HUES48 (cell line): ENCODE results near the gene SELENOO.

ENCODE experiments used
- H3K27ac ChIP-seq: one replicate; pipeline ENCODE4 v1.7.0; 2013; ENCODE audit warnings: low read depth, low read length, inconsistent platforms
- H3K27me3 ChIP-seq: 2 replicates; pipeline ENCODE4 v1.6.1; 2013; ENCODE audit warnings: mild to moderate bottlenecking, low read length; ENCODE audit not compliant: control insufficient read depth, insufficient read depth
- H3K36me3 ChIP-seq: 2 replicates; pipeline ENCODE4 v1.6.1; 2013; ENCODE audit warnings: low read length; ENCODE audit not compliant: control insufficient read depth, insufficient read depth
- H3K4me1 ChIP-seq: 2 replicates; pipeline ENCODE4 v1.6.1; 2013; ENCODE audit warnings: mild to moderate bottlenecking, low read length; ENCODE audit not compliant: control insufficient read depth, insufficient read depth
- H3K4me3 ChIP-seq: 2 replicates; pipeline ENCODE4 v1.5.1; 2013; ENCODE audit warnings: mild to moderate bottlenecking, low read depth, low read length
- H3K9ac ChIP-seq: 2 replicates; pipeline ENCODE4 v1.6.1; 2013; ENCODE audit warnings: mild to moderate bottlenecking, low read depth, low read length, moderate library complexity
- H3K9me3 ChIP-seq: 2 replicates; pipeline ENCODE4 v1.6.1; 2013; ENCODE audit warnings: low read length; ENCODE audit not compliant: control insufficient read depth, insufficient read depth

SELENOO gene

GRCh38 chr22:50173983-50174355, 26.8 kb upstream of the SELENOO start:
- no peaks in the 10 kb centered on the region for H3K4me1 ChIP-seq
- H3K36me3 ChIP-seq, result no peaks in the 10 kb centered on the region
- no peak overlapping the region for H3K9ac ChIP-seq
- no peak overlapping the region for H3K27ac ChIP-seq
- no peaks in the 10 kb centered on the region for H3K9me3 ChIP-seq
- H3K4me3 ChIP-seq, result no peak overlapping the region
- H3K27me3 ChIP-seq, result peaks cover 15% of the 10 kb centered on the region

GRCh38 chr22:50174382-50175190, 26.2 kb upstream of the SELENOO start:
- H3K4me3 ChIP-seq, result no peak overlapping the region
- no peaks in the 10 kb centered on the region for H3K9me3 ChIP-seq
- no peak overlapping the region for H3K27ac ChIP-seq
- H3K9ac ChIP-seq, result no peak overlapping the region
- 0 out of 2 replicates have a peak, but pooled peaks cover 4% of the 10 kb centered on the region for H3K36me3 ChIP-seq
- no peaks in the 10 kb centered on the region for H3K4me1 ChIP-seq
- H3K27me3 ChIP-seq, result peaks cover 10% of the 10 kb centered on the region; the same call in 1 of the 2 replicates

- no peak overlapping the region for H3K4me3 ChIP-seq
- H3K4me1 ChIP-seq, result no peaks in the 10 kb centered on the region
- H3K27me3 ChIP-seq, result peaks cover 10% of the 10 kb centered on the region; the same call in 1 of the 2 replicates
- no peak overlapping the region for H3K27ac ChIP-seq
- 0 out of 2 replicates have a peak, but pooled peaks cover 4% of the 10 kb centered on the region for H3K36me3 ChIP-seq
- no peaks in the 10 kb centered on the region for H3K9me3 ChIP-seq
- H3K9ac ChIP-seq, result no peak overlapping the region
These were observed 25.7 kb upstream of the SELENOO start for GRCh38 chr22:50175191-50175461.

- no peaks in the 10 kb centered on the region for H3K4me1 ChIP-seq
- H3K9me3 ChIP-seq, result no peaks in the 10 kb centered on the region
- H3K27me3 ChIP-seq, result peaks cover 4% of the 10 kb centered on the region; the same call in 1 of the 2 replicates
- no peak overlapping the region for H3K9ac ChIP-seq
- no peak overlapping the region for H3K27ac ChIP-seq
- H3K4me3 ChIP-seq, result no peak overlapping the region
- 0 out of 2 replicates have a peak, but pooled peaks cover 4% of the 10 kb centered on the region for H3K36me3 ChIP-seq
These were observed 24.6 kb upstream of the SELENOO start for GRCh38 chr22:50175921-50176849.

- Histone ChIP-seq H3K9me3 (no peaks in the 10 kb centered on the region), H3K4me3 (no peak overlapping the region), H3K27ac (no peak overlapping the region), H3K4me1 (no peaks in the 10 kb centered on the region), H3K36me3 (0 out of 2 replicates have a peak, but pooled peaks cover 4% of the 10 kb centered on the region), H3K27me3 (no peaks in the 10 kb centered on the region), H3K9ac (no peak overlapping the region)
These were observed 23.8 kb upstream of the SELENOO start for GRCh38 chr22:50176850-50177536.

GRCh38 chr22:50177537-50178470, 23.0 kb upstream of the SELENOO start:
- H3K27me3 ChIP-seq, result no peaks in the 10 kb centered on the region
- no peak overlapping the region for H3K27ac ChIP-seq
- no peaks in the 10 kb centered on the region for H3K4me1 ChIP-seq
- no peak overlapping the region for H3K4me3 ChIP-seq
- H3K36me3 ChIP-seq, result 0 out of 2 replicates have a peak, but pooled peaks cover 4% of the 10 kb centered on the region
- H3K9me3 ChIP-seq, result no peaks in the 10 kb centered on the region
- no peak overlapping the region for H3K9ac ChIP-seq

- no peaks in the 10 kb centered on the region for H3K4me1 ChIP-seq
- H3K9me3 ChIP-seq, result no peaks in the 10 kb centered on the region
- no peak overlapping the region for H3K4me3 ChIP-seq
- no peak overlapping the region for H3K9ac ChIP-seq
- no peak overlapping the region for H3K27ac ChIP-seq
- 0 out of 2 replicates have a peak, but pooled peaks cover 4% of the 10 kb centered on the region for H3K36me3 ChIP-seq
- no peaks in the 10 kb centered on the region for H3K27me3 ChIP-seq
These were observed 22.3 kb upstream of the SELENOO start for GRCh38 chr22:50178471-50178864.

GRCh38 chr22:50178871-50179869, 21.6 kb upstream of the SELENOO start:
- Histone ChIP-seq H3K27me3 (no peaks in the 10 kb centered on the region; the same call in 1 of the 2 replicates), H3K27ac (no peak overlapping the region), H3K4me3 (no peak overlapping the region), H3K36me3 (0 out of 2 replicates have a peak, but pooled peaks cover 4% of the 10 kb centered on the region), H3K4me1 (peaks cover 4% of the 10 kb centered on the region; the same call in 1 of the 2 replicates), H3K9me3 (no peaks in the 10 kb centered on the region), H3K9ac (no peak overlapping the region)

GRCh38 chr22:50179937-50180726, 20.7 kb upstream of the SELENOO start:
- Histone ChIP-seq H3K27ac (no peak overlapping the region), H3K4me1 (peaks cover 9% of the 10 kb centered on the region; the same call in 1 of the 2 replicates), H3K4me3 (no peak overlapping the region), H3K9me3 (no peaks in the 10 kb centered on the region), H3K27me3 (peaks cover 3% of the 10 kb centered on the region; the same call in 1 of the 2 replicates), H3K36me3 (0 out of 2 replicates have a peak, but pooled peaks cover 4% of the 10 kb centered on the region), H3K9ac (no peak overlapping the region)
